SU-DHL-6 (cell line): Measurements from ENCODE around the gene DDX39B.
"Not testable (repeated sequence)": the region's sequence is repeated elsewhere in the genome, so short reads cannot be mapped to it uniquely, and the experiment has no call there.

Experiments used
- H2AFZ ChIP-seq: fragments of 200-600 bp; sonication (generic); 2 replicates; pipeline ENCODE4 v1.6.1; 2014; ENCODE audit warnings: low read depth, mild to moderate bottlenecking, moderate library complexity, mixed read lengths, antibody characterized with exemption, low read length; ENCODE audit not compliant: severe bottlenecking
- H3F3A ChIP-seq: fragments of 200-600 bp; shearing (Covaris generic); 2 replicates; pipeline ENCODE4 v1.6.0; 2016; ENCODE audit warnings: antibody characterized with exemption, mild to moderate bottlenecking; ENCODE audit not compliant: insufficient read depth
- H3K27ac ChIP-seq: fragments of 200-600 bp; sonication (generic); 2 replicates; pipeline ENCODE4 v1.5.1; 2016; ENCODE audit warnings: low read depth, mild to moderate bottlenecking, low read length, moderate library complexity, mixed read lengths
- H3K27me3 ChIP-seq: fragments of 200-600 bp; sonication (generic), shearing (Covaris generic); 2 replicates; pipeline ENCODE4 v1.6.0; 2014; ENCODE audit warnings: mild to moderate bottlenecking, low read length
- H3K36me3 ChIP-seq: fragments of 200-600 bp; sonication (generic); 2 replicates; pipeline ENCODE4 v1.6.1; 2014; ENCODE audit warnings: mild to moderate bottlenecking, low read length, mixed read lengths
- H3K4me2 ChIP-seq: fragments of 300-600, 200-600 bp; shearing (Covaris generic), sonication (generic); 2 replicates; pipeline ENCODE4 v1.6.0; 2014; ENCODE audit warnings: low read length, low read depth, mild to moderate bottlenecking; ENCODE audit not compliant: poor library complexity, severe bottlenecking
- H3K4me3 ChIP-seq: fragments of 200-600 bp; sonication (generic); 2 replicates; pipeline ENCODE4 v1.5.1; 2014; ENCODE audit warnings: antibody characterized with exemption, low read length, mild to moderate bottlenecking, mixed read lengths; ENCODE audit not compliant: insufficient read depth, poor library complexity, severe bottlenecking
- H3K79me2 ChIP-seq: fragments of 200-600 bp; sonication (generic); 2 replicates; pipeline ENCODE4 v1.6.1; 2014; ENCODE audit warnings: mild to moderate bottlenecking, low read length, moderate library complexity; ENCODE audit not compliant: insufficient read depth
- H3K9ac ChIP-seq: fragments of 200-600 bp; sonication (generic); 2 replicates; pipeline ENCODE4 v1.7.0; 2014; ENCODE audit warnings: mild to moderate bottlenecking, low read length
- H3K9me2 ChIP-seq: fragments of 200-600 bp; sonication (generic); replicated peaks from 2 replicates; pipeline ENCODE4 v1.6.1; 2014; ENCODE audit warnings: low read length; ENCODE audit not compliant: insufficient read depth
- H3K9me3 ChIP-seq: fragments of 200-600 bp; sonication (generic); 2 replicates; pipeline ENCODE4 v1.6.1; 2014; ENCODE audit warnings: low read length, mixed read lengths; ENCODE audit not compliant: insufficient read depth
- H4K20me1 ChIP-seq: fragments of 200-600 bp; sonication (generic); 2 replicates; pipeline ENCODE4 v1.6.1; 2014; ENCODE audit warnings: low read depth, mild to moderate bottlenecking, antibody characterized with exemption, low read length, moderate library complexity, mixed read lengths
- EZH2phosphoT487 ChIP-seq: fragments of 200-600 bp; sonication (generic), shearing (Covaris generic); conservative IDR thresholded peaks from 2 replicates; pipeline ENCODE4 v1.6.1; 2018; ENCODE audit warnings: mild to moderate bottlenecking, antibody characterized with exemption, low read length, moderate library complexity, mixed read lengths
- TF ChIP-seq, protein P1 (sequence below): fragments of 200-600 bp; sonication (generic); IDR thresholded peaks from one replicate; pipeline ENCODE4 v1.5.1; 2017; ENCODE audit warnings: antibody characterized with exemption, mild to moderate bottlenecking, low read length, moderate library complexity; ENCODE audit not compliant: insufficient read depth, poor library complexity, severe bottlenecking

DDX39B gene

DNA sequence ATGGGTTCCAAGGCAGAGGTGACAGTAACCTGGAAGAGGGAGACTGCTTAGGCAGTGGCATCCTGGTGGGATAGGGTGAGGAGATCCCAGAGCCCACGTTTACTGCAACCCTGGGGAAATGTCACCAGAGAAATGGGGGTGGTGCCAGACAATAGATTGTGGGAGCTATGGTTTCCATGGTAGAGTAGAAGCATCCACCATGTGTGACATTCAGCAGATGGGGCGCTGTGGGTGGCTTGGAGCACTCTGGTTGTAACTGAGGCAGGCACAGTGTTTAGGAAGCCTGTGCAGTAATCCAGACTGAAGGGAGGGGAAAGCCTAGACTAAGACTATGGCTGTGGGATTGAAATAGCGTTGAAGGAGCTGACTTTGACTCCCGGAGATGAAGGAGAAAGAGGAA is 45.0 kb downstream of the DDX39B start:
- H3K9me2 ChIP-seq, H3K36me3 ChIP-seq, H3K27me3 ChIP-seq, H3K9me3 ChIP-seq, H2AFZ ChIP-seq: not testable (repeated sequence)
- peak overlapping the region; percentile 95 for H3K4me3 ChIP-seq
- peaks cover 17% of the 10 kb centered on the region; the same call in 1 of the 2 replicates for H4K20me1 ChIP-seq
- peaks cover 35% of the 10 kb centered on the region for H3F3A ChIP-seq
- H3K9ac ChIP-seq, result peak overlapping the region; percentile 72
- TF ChIP-seq, protein P1, sequence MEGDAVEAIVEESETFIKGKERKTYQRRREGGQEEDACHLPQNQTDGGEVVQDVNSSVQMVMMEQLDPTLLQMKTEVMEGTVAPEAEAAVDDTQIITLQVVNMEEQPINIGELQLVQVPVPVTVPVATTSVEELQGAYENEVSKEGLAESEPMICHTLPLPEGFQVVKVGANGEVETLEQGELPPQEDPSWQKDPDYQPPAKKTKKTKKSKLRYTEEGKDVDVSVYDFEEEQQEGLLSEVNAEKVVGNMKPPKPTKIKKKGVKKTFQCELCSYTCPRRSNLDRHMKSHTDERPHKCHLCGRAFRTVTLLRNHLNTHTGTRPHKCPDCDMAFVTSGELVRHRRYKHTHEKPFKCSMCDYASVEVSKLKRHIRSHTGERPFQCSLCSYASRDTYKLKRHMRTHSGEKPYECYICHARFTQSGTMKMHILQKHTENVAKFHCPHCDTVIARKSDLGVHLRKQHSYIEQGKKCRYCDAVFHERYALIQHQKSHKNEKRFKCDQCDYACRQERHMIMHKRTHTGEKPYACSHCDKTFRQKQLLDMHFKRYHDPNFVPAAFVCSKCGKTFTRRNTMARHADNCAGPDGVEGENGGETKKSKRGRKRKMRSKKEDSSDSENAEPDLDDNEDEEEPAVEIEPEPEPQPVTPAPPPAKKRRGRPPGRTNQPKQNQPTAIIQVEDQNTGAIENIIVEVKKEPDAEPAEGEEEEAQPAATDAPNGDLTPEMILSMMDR, result peak; percentile 18
- peak overlapping the region; percentile 93 for H3K27ac ChIP-seq
- peak overlapping the region; percentile 94 for H3K4me2 ChIP-seq
- peaks cover 82% of the 10 kb centered on the region for H3K79me2 ChIP-seq

- no peaks in the 10 kb centered on the region for H3K27me3 ChIP-seq
- peaks cover 28% of the 10 kb centered on the region for H3F3A ChIP-seq
- H3K9me2 ChIP-seq, result no peaks in the 10 kb centered on the region
- TF ChIP-seq EZH2phosphoT487, result no peak
- TF ChIP-seq, protein P1, result no peak
- peak overlapping the region; percentile 94 for H3K4me2 ChIP-seq
- peak overlapping the region; percentile 95 for H3K4me3 ChIP-seq
- H3K9ac ChIP-seq, result peak overlapping the region; percentile 72
- no peaks in the 10 kb centered on the region for H3K9me3 ChIP-seq
- H2AFZ ChIP-seq, result no peak overlapping the region
- peaks cover 4% of the 10 kb centered on the region; the same call in 1 of the 2 replicates for H4K20me1 ChIP-seq
- no peaks in the 10 kb centered on the region for H3K36me3 ChIP-seq
- peaks cover 78% of the 10 kb centered on the region for H3K79me2 ChIP-seq
- H3K27ac ChIP-seq, result peak overlapping the region; percentile 93
Observed at GRCh38 chr6:31495580-31495979, 46.2 kb downstream of the DDX39B start.

DNA sequence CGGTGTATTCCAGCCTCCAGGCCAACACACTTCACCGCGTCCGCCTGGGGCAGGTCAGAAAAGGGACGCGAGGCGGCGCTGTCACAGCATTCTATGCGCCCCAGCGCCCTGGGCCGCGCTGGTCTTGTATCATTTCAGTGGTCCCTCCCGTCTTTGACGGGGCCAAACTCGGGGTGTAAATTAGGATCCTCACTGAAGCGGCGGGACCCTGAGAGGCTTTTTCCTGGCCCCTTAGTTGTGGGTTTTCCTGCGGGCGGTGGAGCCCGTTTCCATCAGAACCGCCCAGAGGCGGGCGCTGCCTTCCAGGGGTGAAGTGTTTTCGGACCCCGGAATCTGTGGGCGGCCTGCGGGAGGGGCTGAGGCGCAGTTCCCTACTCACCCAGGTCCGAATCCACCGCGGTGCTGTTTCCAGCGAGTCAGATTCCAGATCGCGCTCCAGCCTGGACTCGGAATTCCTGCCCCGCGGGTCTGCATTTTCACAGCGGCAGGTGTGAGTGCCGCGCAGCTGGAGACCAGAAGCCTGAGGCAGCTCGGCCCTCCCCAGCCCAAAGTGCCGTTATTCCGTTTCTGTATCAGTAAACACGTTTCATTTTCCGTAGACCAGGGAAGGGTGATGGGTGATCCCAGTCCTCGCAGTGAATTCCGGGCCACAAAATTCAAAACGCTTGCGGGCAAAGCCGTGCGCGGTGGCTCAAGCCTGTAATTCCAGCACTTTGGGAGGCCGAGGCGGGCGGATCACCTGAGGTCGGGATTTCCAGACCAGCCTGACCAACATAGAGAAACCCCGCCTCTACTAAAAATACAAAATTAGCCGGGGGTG is 47.7 kb downstream of the DDX39B start:
- TF ChIP-seq EZH2phosphoT487, result no peak
- TF ChIP-seq, protein P1, result peak; percentile 98
- Histone ChIP-seq H3K79me2 (peaks cover 70% of the 10 kb centered on the region), H4K20me1 (peaks cover 3% of the 10 kb centered on the region; the same call in 1 of the 2 replicates), H3K9me3 (no peaks in the 10 kb centered on the region), H3K9ac (peak overlapping the region; percentile 72), H3F3A (peaks cover 28% of the 10 kb centered on the region), H3K27ac (peak overlapping the region; percentile 93), H2AFZ (peak overlapping the region; percentile 54), H3K4me2 (peak overlapping the region; percentile 94), H3K27me3 (no peaks in the 10 kb centered on the region), H3K9me2 (no peaks in the 10 kb centered on the region), H3K4me3 (peak overlapping the region; percentile 95), H3K36me3 (no peaks in the 10 kb centered on the region)

DNA sequence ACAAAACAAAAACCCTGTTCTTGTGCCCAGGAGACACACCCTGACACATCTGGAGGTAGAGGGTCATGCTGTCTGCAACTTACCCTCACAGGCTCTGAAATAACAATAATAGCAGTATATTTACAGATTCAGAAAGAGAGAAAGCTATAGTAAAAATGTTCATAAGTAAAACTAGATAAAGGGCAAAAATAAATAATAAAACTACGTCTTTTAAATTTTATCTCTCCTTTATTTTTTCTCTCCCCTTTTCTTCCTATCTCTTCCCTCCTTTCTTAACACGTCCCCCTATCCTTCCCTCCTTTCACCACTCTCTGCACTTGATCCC is 48.3 kb downstream of the DDX39B start:
- Histone ChIP-seq H3K79me2 (peaks cover 65% of the 10 kb centered on the region), H2AFZ (peak overlapping the region; percentile 54), H3K4me3 (peak overlapping the region; percentile 95), H3K27ac (peak overlapping the region; percentile 93), H3K4me2 (peak overlapping the region; percentile 94), H3K9ac (peak overlapping the region; percentile 72), H3F3A (peaks cover 28% of the 10 kb centered on the region)
- not testable (repeated sequence) for H3K9me3 ChIP-seq, H4K20me1 ChIP-seq, H3K36me3 ChIP-seq, H3K27me3 ChIP-seq, H3K9me2 ChIP-seq
